ENCODE measurements around the gene FLRT1.

GRCh38 chr11:64064374-64065140 is 28.8 kb downstream of the FLRT1 start:
- TF ChIP-seq CTCF (conservative IDR thresholded peaks at IDR 0.05; ENCODE audit: low read depth in 2 of 2) (no peak), NANOG (IDR thresholded peaks at IDR 0.05; ENCODE audit: borderline replicate concordance) (no peak), STAT1 (IDR thresholded peaks at IDR 0.05; ENCODE audit: unreplicated experiment) (no peak), EZH2 (IDR thresholded peaks at IDR 0.05; ENCODE audit: low read depth, unreplicated experiment) (no peak), CREB1 (CRISPR knock-in tag; IDR thresholded peaks at IDR 0.05; ENCODE audit: low read depth) (no peak), POLR2AphosphoS5 (IDR thresholded peaks at IDR 0.05; ENCODE audit: low read depth) (no peak), REST (IDR thresholded peaks at IDR 0.05; ENCODE audit: unreplicated experiment) (no peak), ZNF331 (CRISPR knock-in tag; IDR thresholded peaks at IDR 0.05; ENCODE audit: low read depth) (no peak)
